ENCODE results near the gene CYP27C1.
A peak's percentile ranks its signal among the peaks of the same experiment; 100 is the strongest.

CYP27C1 gene

DNA sequence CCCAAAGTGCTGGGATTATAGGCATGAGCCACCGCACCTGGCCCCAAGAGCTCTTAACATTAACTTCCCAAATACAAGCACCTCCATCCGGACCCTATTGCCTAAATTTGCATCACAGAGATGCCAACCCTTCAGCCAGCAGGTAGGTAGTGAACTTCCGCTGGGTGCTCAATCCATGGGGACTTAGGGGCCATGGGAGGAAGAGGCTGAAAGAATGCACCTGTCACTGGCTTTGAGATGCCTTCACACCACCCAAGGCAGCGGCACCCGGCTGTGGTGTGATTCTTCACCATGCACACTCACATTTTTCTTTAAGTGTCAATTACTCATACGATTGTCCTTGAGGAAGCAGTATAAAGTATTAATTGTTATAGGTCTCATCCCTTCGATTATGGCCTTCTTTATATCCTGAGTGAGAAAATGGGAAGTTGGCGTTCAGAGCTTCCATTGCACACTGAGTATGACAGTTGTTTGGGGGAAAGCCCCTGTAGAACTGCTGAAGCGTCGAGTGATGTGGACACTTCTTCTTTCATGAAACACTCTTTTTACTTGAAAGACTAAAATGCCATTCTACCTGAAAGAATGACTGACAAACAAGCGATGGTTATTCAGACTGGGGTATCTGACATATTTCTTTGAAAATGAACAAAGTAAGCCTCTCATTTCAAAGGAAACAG is 61.3 kb downstream of the CYP27C1 start:
- DNase-seq (ENCODE audit: extremely low spot score, insufficient read length, low read depth) = no peak
- FAIRE-seq = peak; percentile 74

DNA sequence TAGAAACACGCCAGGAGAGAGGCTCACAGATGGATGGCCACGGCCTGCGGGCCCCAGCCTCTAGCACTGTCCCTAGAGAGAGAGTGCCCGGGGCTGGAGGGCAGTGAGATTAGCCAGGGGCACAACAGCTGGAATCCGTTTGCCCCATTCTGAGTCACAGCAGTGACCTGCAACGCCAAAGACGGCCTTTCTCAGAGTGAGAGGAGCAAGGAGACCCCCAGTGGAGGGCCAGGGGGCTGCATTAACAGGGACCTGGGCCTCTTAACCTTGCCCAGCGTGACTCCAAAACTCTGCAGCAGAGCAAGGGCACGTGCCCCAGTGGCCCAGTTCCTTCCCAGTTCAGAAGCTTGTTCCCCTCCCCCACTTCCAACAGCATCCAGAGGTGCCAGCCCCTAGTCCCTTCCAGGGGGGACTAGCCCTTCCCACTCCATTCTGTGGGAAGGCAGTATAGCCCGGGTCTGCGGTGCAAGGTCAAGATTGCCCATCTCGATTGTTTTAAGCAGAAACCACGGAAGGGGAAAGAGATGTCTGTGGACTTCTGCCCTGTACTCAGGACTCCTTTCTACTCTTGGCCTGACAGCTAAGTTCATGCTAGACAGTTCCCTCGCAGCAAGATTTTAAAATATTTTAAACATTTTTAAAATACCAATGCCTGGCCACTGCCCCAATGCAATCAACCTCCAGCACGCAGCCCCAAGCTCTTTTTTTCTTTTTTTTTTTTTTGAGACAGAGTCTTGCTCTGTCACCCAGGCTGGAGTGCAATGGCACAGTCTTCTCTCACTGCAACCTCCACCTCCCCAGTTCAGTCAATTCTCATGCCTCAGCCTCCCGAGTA is 62.2 kb downstream of the CYP27C1 start:
- DNase-seq (ENCODE audit: extremely low spot score, insufficient read length, low read depth) = no peak
- FAIRE-seq = no peak

DNA sequence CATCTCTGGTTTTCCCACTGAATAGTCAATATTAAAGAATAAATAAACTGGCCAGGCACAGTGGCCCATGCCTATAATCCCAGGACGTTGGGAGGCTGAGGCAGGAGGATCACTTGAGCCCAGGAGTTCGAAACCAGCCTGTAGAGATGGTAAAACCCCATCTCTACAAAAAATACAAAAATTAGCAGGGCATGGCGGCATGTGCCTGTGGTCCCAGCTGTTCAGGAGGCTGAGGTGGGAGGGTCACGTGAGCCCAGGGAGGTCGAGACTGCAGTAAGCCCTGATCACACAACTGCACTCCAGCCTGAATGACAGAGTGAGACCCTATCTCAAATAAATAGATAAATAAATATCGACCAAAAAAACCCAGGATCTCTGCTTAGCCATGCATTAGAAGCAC is 63.0 kb downstream of the CYP27C1 start:
- FAIRE-seq (no peak), DNase-seq (ENCODE audit: extremely low spot score, insufficient read length, low read depth) (no peak)

DNA sequence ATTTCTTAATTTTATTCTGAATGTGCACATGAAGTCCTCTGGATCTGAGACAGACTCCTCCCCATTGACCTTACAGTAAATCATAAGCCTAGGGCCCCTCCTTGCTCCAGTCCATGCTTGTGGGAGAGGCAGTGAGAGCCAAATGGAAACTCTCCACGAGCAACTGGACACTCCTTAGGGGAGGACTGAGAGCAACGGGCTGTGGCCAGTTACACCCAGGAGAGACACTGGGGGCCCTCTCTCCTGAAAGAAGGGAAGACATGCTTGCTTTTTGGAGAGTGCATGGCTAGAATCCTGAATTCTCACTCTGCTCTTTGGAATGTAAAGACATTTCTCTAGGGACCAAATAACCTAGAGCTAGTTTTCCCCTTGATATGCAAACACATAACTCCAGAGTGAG is 64.2 kb downstream of the CYP27C1 start:
- DNase-seq (ENCODE audit: extremely low spot score, insufficient read length, low read depth) (no peak), FAIRE-seq (no peak)

DNA sequence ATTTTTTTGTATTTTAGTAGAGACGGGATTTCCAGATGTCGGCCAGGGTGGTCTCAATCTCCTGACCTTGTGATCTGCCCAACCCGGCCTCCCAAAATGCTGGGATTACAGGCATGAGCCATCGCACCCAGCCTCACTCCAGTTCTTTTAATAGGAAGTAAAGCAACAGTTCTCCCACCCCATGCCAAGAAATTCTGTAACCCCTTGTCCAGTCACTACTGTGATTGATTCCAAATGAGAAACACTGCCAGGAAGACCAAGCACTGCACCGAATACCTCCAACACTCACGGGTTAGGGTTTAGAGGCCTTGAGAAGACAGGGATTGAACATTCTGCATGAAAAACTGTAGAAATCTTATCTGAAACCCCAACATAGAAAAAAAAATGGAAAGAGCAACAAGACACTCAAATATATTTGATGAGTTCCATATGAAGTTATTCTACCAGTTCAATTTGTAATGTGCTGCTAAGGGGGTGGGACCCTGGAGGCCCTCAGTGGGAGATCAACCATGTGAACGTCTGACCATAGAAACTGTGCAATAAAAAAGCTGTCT is 65.0 kb downstream of the CYP27C1 start:
- DNase-seq (ENCODE audit: extremely low spot score, insufficient read length, low read depth) = no peak
- FAIRE-seq = no peak

- DNase-seq (ENCODE audit: extremely low spot score, insufficient read length, low read depth) (no peak), FAIRE-seq (no peak)
Observed at GRCh38 chr2:127154396-127154795, 65.7 kb downstream of the CYP27C1 start.

DNA sequence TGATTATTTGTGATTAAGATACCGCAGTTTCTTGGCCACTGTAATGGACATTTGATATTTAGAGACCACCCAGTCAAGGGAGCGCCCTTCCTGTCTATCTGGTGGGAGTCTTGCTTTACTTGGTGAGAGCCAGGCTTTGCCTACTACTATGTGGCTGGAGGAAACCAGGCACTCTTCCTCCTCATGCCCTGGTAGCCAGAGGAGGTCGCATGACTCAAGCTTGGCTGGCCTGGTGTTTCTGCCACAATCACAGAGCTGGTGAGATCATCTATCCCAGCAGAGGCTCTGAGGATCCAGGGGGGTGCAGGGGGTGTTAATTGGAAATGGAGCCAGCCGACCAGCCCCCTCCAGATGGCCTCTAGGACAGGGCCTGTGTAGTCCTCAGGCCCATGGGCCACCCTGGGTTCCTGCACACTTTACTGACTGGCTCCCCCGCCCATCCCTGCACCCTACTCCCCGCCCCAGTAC is 66.4 kb downstream of the CYP27C1 start:
- FAIRE-seq = no peak
- no peak for DNase-seq (ENCODE audit: extremely low spot score, insufficient read length, low read depth)

DNA sequence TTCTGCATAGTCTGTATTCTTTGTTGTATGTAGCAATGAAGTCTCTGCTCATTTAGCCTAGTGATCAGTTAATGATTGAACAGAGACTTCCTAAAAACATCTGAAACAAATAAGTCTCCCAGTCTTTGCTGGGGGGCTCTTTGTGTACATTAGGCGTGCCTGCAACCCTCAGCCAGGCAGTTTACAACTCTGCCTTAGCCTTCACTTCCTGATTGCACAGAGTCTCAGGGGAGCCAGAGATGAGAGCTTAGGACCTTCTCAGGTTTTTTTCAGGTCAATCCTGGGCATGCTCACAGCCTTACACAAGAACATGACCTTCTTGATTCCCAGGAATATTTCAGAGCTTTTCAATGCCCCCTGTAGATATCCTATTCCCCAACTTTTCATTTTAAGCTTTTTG is 69.1 kb downstream of the CYP27C1 start:
- no peak for DNase-seq (ENCODE audit: extremely low spot score, insufficient read length, low read depth)
- FAIRE-seq = no peak

DNA sequence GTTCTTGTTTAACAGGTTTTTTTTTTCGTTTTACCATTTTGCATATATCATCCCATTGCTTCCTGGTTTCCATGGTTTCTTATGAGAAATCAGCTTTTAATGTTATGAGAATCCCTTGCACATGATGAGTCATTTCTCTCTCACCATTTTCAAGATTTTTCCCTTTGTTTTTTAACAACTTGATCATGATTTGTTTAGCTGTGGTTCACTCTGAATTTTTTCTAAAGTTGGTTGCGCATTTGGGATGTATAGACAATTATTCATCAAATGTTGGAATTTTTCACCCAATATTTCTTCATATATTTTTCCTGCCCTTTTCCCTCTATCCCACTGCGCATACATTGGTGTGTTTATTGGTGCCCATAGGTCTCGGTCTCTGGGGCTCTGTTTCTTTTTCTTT is 70.7 kb downstream of the CYP27C1 start:
- DNase-seq (ENCODE audit: extremely low spot score, insufficient read length, low read depth) = no peak
- no peak for FAIRE-seq

DNA sequence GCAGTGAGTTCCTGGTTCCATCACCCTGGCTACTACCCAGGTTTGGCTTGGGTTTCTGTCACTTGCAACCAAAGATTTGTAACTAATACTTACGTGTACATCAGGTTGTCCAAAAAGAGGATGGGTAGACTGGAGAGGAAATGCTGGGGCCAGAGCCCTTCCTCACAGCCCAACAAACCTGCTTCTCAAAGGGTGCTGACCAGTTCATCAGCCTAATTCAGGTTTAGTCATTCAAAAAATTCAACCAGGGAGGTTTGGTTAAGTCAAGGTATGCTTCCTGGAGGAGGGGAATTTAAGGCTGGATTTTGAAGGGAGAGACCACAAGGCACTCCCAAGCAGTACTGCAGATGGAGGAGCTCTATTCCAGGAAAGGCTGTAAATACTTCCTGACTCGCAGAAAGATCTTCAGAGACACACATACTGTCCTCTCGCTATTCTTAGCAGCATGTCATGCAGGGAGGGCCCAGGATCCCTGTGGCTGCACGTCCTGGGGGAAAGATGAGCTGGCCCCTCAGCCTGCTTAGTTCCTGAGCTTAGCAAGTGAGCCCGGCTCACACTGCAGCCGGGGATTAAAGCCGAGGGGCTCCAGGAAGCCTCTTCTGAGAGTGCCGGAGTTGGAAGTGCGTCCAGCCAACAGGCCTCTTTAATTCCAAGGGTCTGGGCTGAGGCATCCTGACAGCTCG is 73.1 kb downstream of the CYP27C1 start:
- FAIRE-seq (no peak), DNase-seq (ENCODE audit: extremely low spot score, insufficient read length, low read depth) (no peak)

GRCh38 chr2:127146071-127146725 is 73.9 kb downstream of the CYP27C1 start:
- FAIRE-seq (no peak), DNase-seq (ENCODE audit: extremely low spot score, insufficient read length, low read depth) (no peak)

DNA sequence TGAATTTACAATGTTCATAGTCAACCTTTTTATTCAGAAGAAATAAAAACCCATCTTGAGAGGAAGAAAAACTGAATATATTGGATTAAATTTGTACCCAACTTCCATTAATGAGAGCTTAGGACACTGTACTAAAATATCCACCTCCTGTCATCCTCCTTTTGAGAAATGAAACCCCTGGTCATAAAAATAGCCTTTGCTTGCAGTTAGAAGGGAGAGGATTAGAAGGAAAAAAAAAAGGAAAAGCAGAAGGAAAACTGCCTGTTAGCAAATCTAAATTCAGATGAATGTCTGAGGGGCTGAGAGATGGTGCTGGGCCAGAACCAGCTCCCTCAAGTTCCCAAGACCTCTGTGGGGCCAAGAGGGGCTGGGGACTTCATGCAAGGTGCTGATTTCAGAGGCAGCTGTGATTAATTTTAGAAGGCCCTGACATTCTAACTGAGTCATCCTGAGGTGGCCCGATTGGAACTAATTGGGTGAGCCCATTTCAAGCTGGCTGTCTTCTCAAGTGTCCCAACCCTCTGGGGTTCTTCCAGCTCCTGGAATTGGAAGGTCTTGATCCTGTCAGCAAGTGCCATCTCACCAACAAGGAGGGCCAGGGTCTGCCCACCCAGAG is 74.7 kb downstream of the CYP27C1 start:
- no peak for FAIRE-seq
- no peak for DNase-seq (ENCODE audit: extremely low spot score, insufficient read length, low read depth)

- FAIRE-seq = no peak
- DNase-seq (ENCODE audit: extremely low spot score, insufficient read length, low read depth) = no peak
Observed at GRCh38 chr2:127143841-127144782, 76.0 kb downstream of the CYP27C1 start.

- FAIRE-seq (no peak), DNase-seq (ENCODE audit: extremely low spot score, insufficient read length, low read depth) (no peak)
Observed at GRCh38 chr2:127142663-127143630, 77.2 kb downstream of the CYP27C1 start.

GRCh38 chr2:127140538-127140937 is 79.6 kb downstream of the CYP27C1 start:
- FAIRE-seq (no peak), DNase-seq (ENCODE audit: extremely low spot score, insufficient read length, low read depth) (no peak)

DNA sequence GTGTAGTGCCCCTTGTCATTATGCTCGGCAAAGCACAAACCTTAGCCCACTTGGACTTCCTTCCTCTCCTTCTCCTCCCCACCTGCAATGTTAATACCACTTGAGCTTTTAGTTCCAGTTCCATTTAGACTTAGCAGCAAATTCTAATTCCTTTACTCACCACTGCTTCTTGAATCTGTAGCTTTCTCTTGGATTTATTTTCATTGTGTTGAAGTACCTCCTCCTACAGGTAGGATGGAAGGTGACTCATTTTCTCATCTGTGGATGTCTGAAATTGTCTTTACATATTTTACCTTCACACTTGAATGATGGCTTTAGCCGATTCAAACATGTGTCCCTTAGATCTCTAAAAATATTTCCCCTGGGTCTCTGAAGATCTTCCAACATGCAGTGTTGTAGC is 80.3 kb downstream of the CYP27C1 start:
- FAIRE-seq (no peak), DNase-seq (ENCODE audit: extremely low spot score, insufficient read length, low read depth) (no peak)

DNA sequence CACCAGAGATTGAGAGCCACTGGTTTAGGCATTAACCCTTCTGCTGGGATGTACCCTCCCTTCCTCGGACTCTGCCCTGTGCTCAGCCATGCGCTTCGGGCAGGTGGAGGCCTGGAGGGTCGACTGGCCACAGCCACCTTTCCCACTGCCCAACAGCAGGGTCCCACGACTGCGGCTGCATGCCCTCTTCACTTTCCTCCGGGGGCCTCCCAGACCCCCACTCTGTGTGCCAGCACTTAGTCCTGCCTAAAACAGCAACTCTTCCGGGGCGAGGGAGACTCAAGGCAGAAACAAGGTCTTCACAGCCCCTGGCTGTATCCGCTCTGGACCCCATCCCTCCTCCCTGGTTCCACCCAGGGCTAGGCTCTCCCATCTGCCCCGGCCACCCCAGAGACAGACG is 81.8 kb downstream of the CYP27C1 start:
- no peak for FAIRE-seq
- DNase-seq (ENCODE audit: extremely low spot score, insufficient read length, low read depth) = no peak

DNA sequence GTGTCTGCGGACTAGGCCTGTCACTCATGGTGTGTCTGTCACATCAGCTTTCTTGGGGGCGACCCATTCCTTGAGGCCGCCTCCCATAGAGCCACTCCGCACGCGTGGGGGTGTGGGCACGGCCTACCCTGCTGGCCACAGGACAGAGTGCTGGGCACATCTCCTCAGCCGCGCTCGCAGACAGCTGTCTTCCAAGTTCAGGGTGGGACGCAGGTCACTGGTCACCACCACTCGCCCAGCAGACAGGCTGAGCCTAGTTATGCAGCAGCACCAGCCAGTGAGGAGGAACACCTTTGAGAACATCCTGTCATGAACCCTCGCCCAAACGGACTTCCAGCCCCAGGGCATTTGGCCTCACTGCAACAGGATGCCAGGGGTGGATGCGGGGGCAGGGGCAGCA is 82.4 kb downstream of the CYP27C1 start:
- FAIRE-seq (no peak), DNase-seq (ENCODE audit: extremely low spot score, insufficient read length, low read depth) (no peak)
